Measurements from ENCODE around the gene DPP6. TPM values are rescaled to one million over a fixed set of nuclear protein-coding genes. Genes with fewer than 3 reads are reported as not detected.

The DPP6 gene
- total RNA-seq, 1 experiment from 2014 or later: not detected

GRCh38 chr7:154217688-154218340 is 165.6 kb downstream of the DPP6 start:
- intact Hi-C loops (cut with micrococcal nuclease; ENCODE audit: unreplicated experiment): no loop called here
- DNase-seq: no peak
- Histone ChIP-seq H3K4me1 (replicated peaks; ENCODE audit: insufficient read depth) (no peaks in the 10 kb centered on the region), H3K36me3 (ENCODE audit: low read depth) (no peaks in the 10 kb centered on the region), H3K79me2 (ENCODE audit: low read depth) (no peaks in the 10 kb centered on the region), H3K27me3 (ENCODE audit: insufficient read depth, low read depth) (no peaks in the 10 kb centered on the region; the same call in 1 of the 2 replicates), H3K27ac (no peak overlapping the region), H3F3A (ENCODE audit: insufficient read depth, low read depth) (no peaks in the 10 kb centered on the region), H3K4me3 (no peak overlapping the region), H3K9me3 (ENCODE audit: insufficient read depth, low read depth) (no peaks in the 10 kb centered on the region), H3K9me2 (ENCODE audit: insufficient read depth) (no peaks in the 10 kb centered on the region), H2AFZ (no peak overlapping the region), H3K4me2 (no peak overlapping the region), H4K20me1 (ENCODE audit: insufficient read depth) (no peaks in the 10 kb centered on the region; the same call in 1 of the 2 replicates)
- TF ChIP-seq EZH2 (IDR thresholded peaks at IDR 0.05; ENCODE audit: low read depth) (no peak), CTCF (conservative IDR thresholded peaks at IDR 0.05) (no peak)
- POLR2A ChIA-PET (ENCODE audit: unreplicated experiment): no interaction called here
- CTCF ChIA-PET: no interaction called here
- no TSS peak for BruUV-seq (replicated peaks)

GRCh38 chr7:154231732-154232131 is 179.5 kb downstream of the DPP6 start:
- no peaks in the 10 kb centered on the region for H3K9me3 ChIP-seq (ENCODE audit: insufficient read depth, low read depth)
- no TSS peak for BruUV-seq (replicated peaks)
- ChIA-PET CTCF (no interaction called here), POLR2A (ENCODE audit: unreplicated experiment) (no interaction called here)
- no peak overlapping the region for H3K4me2 ChIP-seq
- H2AFZ ChIP-seq: no peak overlapping the region
- peak in 1 of 2 experiments; percentile 6 for DNase-seq
- H3K27me3 ChIP-seq (ENCODE audit: insufficient read depth, low read depth): no peaks in the 10 kb centered on the region
- no peaks in the 10 kb centered on the region for H4K20me1 ChIP-seq (ENCODE audit: insufficient read depth)
- no peak overlapping the region for H3K4me3 ChIP-seq
- H3K36me3 ChIP-seq (ENCODE audit: low read depth): no peaks in the 10 kb centered on the region
- no peak overlapping the region for H3K27ac ChIP-seq
- no peaks in the 10 kb centered on the region for H3K4me1 ChIP-seq (replicated peaks; ENCODE audit: insufficient read depth)
- no peaks in the 10 kb centered on the region for H3K79me2 ChIP-seq (ENCODE audit: low read depth)
- no peak for TF ChIP-seq CTCF (conservative IDR thresholded peaks at IDR 0.05)
- no peak for TF ChIP-seq EZH2 (IDR thresholded peaks at IDR 0.05; ENCODE audit: low read depth)
- intact Hi-C loops (cut with micrococcal nuclease; ENCODE audit: unreplicated experiment): no loop called here
- H3K9me2 ChIP-seq (ENCODE audit: insufficient read depth): no peaks in the 10 kb centered on the region
- no peaks in the 10 kb centered on the region for H3F3A ChIP-seq (ENCODE audit: insufficient read depth, low read depth)

GRCh38 chr7:154232700-154233099 is 180.5 kb downstream of the DPP6 start:
- Histone ChIP-seq H4K20me1 (ENCODE audit: insufficient read depth) (no peaks in the 10 kb centered on the region), H3K4me1 (replicated peaks; ENCODE audit: insufficient read depth) (no peaks in the 10 kb centered on the region), H3K27ac (no peak overlapping the region), H3F3A (ENCODE audit: insufficient read depth, low read depth) (no peaks in the 10 kb centered on the region), H3K9me3 (ENCODE audit: insufficient read depth, low read depth) (no peaks in the 10 kb centered on the region), H3K4me3 (no peak overlapping the region), H2AFZ (no peak overlapping the region), H3K36me3 (ENCODE audit: low read depth) (no peaks in the 10 kb centered on the region), H3K9me2 (ENCODE audit: insufficient read depth) (no peaks in the 10 kb centered on the region), H3K4me2 (no peak overlapping the region), H3K27me3 (ENCODE audit: insufficient read depth, low read depth) (no peaks in the 10 kb centered on the region), H3K79me2 (ENCODE audit: low read depth) (no peaks in the 10 kb centered on the region)
- ChIA-PET POLR2A (ENCODE audit: unreplicated experiment) (no interaction called here), CTCF (no interaction called here)
- TF ChIP-seq EZH2 (IDR thresholded peaks at IDR 0.05; ENCODE audit: low read depth) (no peak), CTCF (conservative IDR thresholded peaks at IDR 0.05) (no peak)
- no TSS peak for BruUV-seq (replicated peaks)
- intact Hi-C loops (cut with micrococcal nuclease; ENCODE audit: unreplicated experiment): no loop called here
- DNase-seq: no peak
